ENCODE data around the gene DIAPH3.

The DIAPH3 gene

GRCh38 chr13:59643364-59643841 is 520.3 kb downstream of the DIAPH3 start:
- no peak for DNase-seq (ENCODE audit: low spot score)
- no peak for TF ChIP-seq CTCF (IDR thresholded peaks at IDR 0.05; ENCODE audit: borderline replicate concordance, control extremely low read depth, extremely low read depth, insufficient read depth, missing control alignments)
- in situ Hi-C loops (cut with MboI; ENCODE audit: low sequenced_read_pairs, unreplicated experiment), result no loop called here

GRCh38 chr13:59641817-59642216 is 521.9 kb downstream of the DIAPH3 start:
- no peak for TF ChIP-seq CTCF (IDR thresholded peaks at IDR 0.05; ENCODE audit: borderline replicate concordance, control extremely low read depth, extremely low read depth, insufficient read depth, missing control alignments)
- in situ Hi-C loops (cut with MboI; ENCODE audit: low sequenced_read_pairs, unreplicated experiment), result no loop called here
- no peak for DNase-seq (ENCODE audit: low spot score)

GRCh38 chr13:59641261-59641660 is 522.5 kb downstream of the DIAPH3 start:
- DNase-seq (ENCODE audit: low spot score), result no peak
- in situ Hi-C loops (cut with MboI; ENCODE audit: low sequenced_read_pairs, unreplicated experiment), result no loop called here
- TF ChIP-seq CTCF (IDR thresholded peaks at IDR 0.05; ENCODE audit: borderline replicate concordance, control extremely low read depth, extremely low read depth, insufficient read depth, missing control alignments), result no peak

GRCh38 chr13:59638404-59638803 is 525.3 kb downstream of the DIAPH3 start:
- no peak for DNase-seq (ENCODE audit: low spot score)
- in situ Hi-C loops (cut with MboI; ENCODE audit: low sequenced_read_pairs, unreplicated experiment), result no loop called here

GRCh38 chr13:59635589-59635988 is 528.1 kb downstream of the DIAPH3 start:
- in situ Hi-C loops (cut with MboI; ENCODE audit: low sequenced_read_pairs, unreplicated experiment), result no loop called here
- no peak for TF ChIP-seq CTCF (IDR thresholded peaks at IDR 0.05; ENCODE audit: borderline replicate concordance, control extremely low read depth, extremely low read depth, insufficient read depth, missing control alignments)

More at GRCh38 chr13:59638404-59638803, 525.3 kb downstream of the DIAPH3 start:
- TF ChIP-seq CTCF (IDR thresholded peaks at IDR 0.05; ENCODE audit: borderline replicate concordance, control extremely low read depth, extremely low read depth, insufficient read depth, missing control alignments), result no peak

DNA sequence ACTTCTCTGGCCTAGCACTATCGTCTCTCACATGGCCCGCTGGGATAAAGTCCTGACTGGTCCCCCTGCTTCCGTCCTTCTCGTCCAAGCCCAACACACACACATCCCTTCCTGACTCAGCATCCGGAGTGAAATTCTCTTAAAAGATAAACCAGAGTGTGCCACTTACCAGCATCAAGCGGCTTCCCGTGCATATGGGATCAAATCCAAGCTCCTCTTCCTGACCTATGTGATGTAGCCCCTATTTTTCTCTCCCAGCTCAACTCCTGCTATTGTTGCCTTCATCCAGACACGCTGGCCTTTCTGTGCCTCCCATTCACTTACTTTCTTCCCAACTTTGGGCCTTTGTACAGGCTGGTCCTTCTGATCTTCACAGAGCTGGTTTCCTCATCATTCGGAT is 530.4 kb downstream of the DIAPH3 start:
- in situ Hi-C loops (cut with MboI; ENCODE audit: low sequenced_read_pairs, unreplicated experiment), result no loop called here
- no peak for DNase-seq (ENCODE audit: low spot score)
- no peak for TF ChIP-seq CTCF (IDR thresholded peaks at IDR 0.05; ENCODE audit: borderline replicate concordance, control extremely low read depth, extremely low read depth, insufficient read depth, missing control alignments)

More at GRCh38 chr13:59635589-59635988, 528.1 kb downstream of the DIAPH3 start:
- DNase-seq (ENCODE audit: low spot score), result no peak

DNA sequence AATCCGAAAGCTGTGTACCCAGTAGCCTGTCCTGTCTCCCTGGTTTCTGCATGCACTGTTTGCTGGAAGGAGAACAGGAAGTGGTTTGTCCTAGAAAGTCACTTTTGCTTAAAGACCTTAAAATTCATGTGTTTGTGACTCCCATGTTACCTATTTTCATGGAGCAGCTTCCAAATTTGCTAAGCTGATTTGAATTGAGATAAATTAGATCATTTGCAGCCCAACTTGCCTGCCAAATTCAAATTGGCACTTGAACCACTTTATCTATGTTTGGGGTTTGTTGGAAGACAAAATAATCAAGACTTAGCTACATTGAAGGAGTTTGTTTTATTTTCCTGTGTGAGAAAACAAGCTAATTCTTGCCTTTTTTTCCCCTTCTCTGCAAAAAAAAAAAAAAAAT is 532.5 kb downstream of the DIAPH3 start:
- TF ChIP-seq CTCF (IDR thresholded peaks at IDR 0.05; ENCODE audit: borderline replicate concordance, control extremely low read depth, extremely low read depth, insufficient read depth, missing control alignments), result no peak
- no peak for DNase-seq (ENCODE audit: low spot score)
- in situ Hi-C loops (cut with MboI; ENCODE audit: low sequenced_read_pairs, unreplicated experiment), result no loop called here

Measured in GM13976 (cell line).